IMR-90 (cell line): ENCODE measurements around the gene MAP2K5.

ENCODE experiments used
- BHLHE40 ChIP-seq: fragments of 150-350 bp; IDR thresholded peaks from 2 replicates; pipeline ENCODE4 v1.6.1; 2016; ENCODE audit warnings: mild to moderate bottlenecking, low read depth, low read length
- CHD1 ChIP-seq: IDR thresholded peaks from 2 replicates; pipeline ENCODE4 v1.6.1; 2012; ENCODE audit warnings: low read depth, low read length, improper control_type of control experiment
- POLR2A ChIP-seq: IDR thresholded peaks from 2 replicates; pipeline ENCODE4 v1.6.1; 2012; ENCODE audit warnings: mild to moderate bottlenecking, low read depth, low read length
- RFX5 ChIP-seq: IDR thresholded peaks from 2 replicates; pipeline ENCODE4 v1.8.0; 2012; ENCODE audit warnings: low read depth, mild to moderate bottlenecking, low read length, moderate library complexity
- TF ChIP-seq, protein P1 (sequence below): conservative IDR thresholded peaks from 2 replicates; pipeline ENCODE4 v1.5.1; 2012; ENCODE audit warnings: mild to moderate bottlenecking, low read depth, low read length, improper control_type of control experiment

DNA sequence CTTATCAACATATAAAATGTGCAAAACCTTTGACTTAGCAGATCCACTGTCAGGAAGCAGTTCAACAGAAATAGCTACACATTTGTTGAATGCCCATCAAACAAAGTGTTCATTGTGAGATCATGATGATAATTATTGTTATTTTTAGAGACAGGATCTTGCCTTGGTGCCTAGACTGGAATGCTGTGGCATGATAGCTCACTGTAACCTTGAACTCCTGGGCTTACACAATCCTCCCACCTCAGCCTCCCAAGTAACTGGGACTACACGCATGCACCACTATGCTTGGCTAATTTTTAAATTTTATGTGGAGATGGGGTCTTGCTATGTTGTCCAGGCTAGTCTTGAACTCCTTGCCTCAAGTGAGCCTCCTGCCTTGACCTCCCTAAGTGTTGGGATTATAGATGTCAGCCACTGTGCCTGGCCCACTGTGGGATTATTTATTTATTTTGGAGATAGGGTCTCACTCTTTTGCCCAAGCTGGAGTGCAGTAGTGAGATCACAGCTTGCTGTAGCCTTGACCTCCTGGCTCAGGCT lies 8.8 kb downstream of the MAP2K5 start:
- TF ChIP-seq, protein P1, sequence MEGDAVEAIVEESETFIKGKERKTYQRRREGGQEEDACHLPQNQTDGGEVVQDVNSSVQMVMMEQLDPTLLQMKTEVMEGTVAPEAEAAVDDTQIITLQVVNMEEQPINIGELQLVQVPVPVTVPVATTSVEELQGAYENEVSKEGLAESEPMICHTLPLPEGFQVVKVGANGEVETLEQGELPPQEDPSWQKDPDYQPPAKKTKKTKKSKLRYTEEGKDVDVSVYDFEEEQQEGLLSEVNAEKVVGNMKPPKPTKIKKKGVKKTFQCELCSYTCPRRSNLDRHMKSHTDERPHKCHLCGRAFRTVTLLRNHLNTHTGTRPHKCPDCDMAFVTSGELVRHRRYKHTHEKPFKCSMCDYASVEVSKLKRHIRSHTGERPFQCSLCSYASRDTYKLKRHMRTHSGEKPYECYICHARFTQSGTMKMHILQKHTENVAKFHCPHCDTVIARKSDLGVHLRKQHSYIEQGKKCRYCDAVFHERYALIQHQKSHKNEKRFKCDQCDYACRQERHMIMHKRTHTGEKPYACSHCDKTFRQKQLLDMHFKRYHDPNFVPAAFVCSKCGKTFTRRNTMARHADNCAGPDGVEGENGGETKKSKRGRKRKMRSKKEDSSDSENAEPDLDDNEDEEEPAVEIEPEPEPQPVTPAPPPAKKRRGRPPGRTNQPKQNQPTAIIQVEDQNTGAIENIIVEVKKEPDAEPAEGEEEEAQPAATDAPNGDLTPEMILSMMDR, result no peak
- TF ChIP-seq CHD1, result no peak
- TF ChIP-seq BHLHE40, result no peak
- TF ChIP-seq RFX5, result no peak
- no peak for TF ChIP-seq POLR2A
